HG02970 (cell line): ENCODE results near the gene SPATS2.

Source experiments
- ATAC-seq: cut with Tn5 transposase; IDR thresholded peaks from one replicate; pipeline ENCODE4 v1.9.1; 2021; ENCODE audit warnings: mild to moderate bottlenecking, moderate library complexity, moderate number of reproducible peaks; ENCODE audit not compliant: unreplicated experiment, low FRiP score

Gene SPATS2

GRCh38 chr12:49536526-49537071 lies 169.3 kb downstream of the SPATS2 start:
- ATAC-seq = no peak

DNA sequence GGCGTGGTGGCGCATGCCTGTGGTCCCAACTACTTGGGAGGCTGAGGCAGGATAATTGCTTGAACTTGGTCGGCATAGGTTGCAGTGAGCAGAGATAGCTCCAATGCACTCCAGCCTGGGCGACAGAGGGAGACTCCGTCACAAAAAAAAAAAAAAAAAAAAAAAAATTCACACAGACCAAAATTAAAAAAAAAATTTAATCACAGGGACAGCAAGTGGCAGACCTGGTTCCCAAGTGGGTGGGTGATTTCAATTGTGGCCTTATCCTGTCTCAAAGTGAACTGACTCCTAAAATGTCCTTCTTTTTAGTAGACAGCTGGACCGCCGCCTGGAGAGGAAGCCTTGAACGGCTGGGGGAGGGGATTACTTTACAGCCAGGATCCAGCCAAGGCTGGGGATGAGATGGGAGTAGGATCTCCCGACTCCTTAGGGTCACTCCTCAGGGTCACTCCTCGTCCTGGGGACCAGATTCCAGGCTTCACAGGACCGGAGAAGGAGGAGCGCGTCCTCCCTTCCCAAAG lies 170.0 kb downstream of the SPATS2 start:
- ATAC-seq = no peak

GRCh38 chr12:49537752-49538509 lies 170.7 kb downstream of the SPATS2 start:
- ATAC-seq = no peak

GRCh38 chr12:49538510-49539403 lies 171.5 kb downstream of the SPATS2 start, which contains the start of gene KCNH3:
Gene KCNH3, plus strand, starts transcription at chr12:49539030. Its CDS starts 387 bp downstream, at chr12:49539417.
- ATAC-seq = no peak

DNA sequence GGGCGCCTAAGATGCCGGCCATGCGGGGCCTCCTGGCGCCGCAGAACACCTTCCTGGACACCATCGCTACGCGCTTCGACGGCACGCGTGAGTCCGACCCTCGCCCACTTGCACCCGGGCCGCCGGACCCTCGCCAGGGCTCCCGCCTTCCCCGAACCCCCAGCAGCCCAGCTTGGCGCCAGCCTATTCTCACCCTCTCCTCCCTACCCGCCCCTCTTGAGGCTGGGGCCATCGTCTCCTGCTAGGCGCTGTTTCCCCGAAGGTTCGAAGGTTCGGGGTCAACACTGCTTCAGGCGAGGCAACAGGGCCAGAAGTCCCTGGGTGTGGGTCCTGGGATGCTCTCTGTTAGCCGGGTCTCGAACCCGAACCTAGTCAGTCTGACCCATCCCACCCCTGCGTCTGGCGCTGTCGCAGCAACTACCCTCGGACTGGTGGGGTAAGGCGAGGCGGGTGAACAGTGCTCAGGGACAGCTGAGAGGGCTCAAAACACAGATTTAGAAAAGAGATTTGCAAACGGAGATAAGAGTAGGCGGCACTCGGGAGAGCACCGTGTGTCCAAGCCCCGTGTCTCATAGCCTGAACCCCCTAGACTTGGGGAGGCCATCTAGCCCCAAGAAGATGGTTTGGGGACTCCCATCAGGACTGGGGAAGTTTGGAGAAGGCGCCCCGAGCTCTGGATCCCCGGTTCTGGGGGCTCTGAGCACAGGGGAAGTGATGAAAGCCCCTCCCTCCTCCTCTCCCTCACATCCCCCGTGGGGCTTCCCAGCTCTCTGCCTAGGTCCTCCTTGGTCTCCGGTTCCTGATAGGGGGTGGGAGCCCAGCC lies 172.4 kb downstream of the SPATS2 start:
- ATAC-seq = no peak

DNA sequence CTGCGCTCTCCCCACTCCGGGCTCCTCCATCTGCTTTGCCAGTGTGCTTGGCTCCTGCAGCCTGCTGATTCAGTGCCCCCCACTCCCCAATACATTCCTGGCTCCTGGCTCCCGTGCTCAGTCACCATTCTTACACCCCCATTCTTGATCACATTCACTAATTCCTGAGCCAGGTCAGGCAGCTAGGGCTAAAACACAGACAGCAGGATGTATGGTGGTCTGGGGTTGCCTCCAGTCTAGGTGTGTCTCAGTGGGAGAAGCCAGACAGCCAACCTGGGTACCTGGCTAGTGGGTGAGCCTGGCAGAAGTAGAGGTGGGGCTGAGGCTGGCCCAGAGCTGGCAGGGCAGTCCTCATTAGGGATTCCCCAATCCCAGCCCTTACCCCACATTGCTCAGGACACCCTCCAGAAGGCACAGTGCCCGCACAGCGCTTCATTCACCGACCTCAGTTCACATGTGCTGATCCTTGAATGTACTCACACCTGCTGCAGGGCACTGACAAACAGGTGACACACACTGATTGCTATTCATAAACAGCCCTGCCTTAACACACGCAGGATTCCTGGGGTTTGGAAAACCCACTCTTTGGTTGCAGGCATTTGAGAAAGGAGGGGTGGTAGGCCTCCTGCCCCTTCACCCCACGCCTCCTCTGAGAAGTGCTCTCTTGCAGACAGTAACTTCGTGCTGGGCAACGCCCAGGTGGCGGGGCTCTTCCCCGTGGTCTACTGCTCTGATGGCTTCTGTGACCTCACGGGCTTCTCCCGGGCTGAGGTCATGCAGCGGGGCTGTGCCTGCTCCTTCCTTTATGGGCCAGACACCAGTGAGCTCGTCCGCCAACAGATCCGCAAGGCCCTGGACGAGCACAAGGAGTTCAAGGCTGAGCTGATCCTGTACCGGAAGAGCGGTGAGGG lies 173.2 kb downstream of the SPATS2 start:
- no peak for ATAC-seq

DNA sequence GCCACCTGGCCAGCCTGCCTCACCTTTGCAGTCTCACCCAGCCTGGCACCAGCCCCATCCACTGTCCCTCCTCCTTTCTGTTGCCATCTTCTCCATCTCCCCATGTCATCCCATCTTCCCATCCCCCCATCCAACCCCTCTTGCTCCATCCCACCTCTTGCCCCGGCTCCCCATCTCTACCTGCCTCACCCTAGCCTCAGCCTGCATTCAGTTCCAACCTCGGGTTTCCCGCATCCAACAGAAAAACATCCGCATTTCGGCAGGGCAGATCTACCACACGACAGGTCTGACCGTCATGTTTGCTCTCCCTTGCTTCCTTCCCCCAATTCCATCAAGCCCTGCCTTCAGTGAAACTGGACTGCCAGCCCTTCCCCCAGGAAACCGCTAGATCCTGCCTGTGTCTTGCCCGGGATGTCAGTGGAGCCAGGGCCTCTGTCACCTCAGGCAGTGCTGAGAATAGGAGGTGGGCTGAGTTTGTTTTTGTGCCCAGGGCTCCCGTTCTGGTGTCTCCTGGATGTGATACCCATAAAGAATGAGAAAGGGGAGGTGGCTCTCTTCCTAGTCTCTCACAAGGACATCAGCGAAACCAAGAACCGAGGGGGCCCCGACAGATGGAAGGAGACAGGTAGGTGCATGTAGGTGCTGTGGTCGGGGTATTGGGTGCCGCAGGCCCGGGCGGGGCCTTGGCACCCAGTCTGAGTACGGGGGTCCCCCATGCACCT lies 174.0 kb downstream of the SPATS2 start:
- no peak for ATAC-seq

DNA sequence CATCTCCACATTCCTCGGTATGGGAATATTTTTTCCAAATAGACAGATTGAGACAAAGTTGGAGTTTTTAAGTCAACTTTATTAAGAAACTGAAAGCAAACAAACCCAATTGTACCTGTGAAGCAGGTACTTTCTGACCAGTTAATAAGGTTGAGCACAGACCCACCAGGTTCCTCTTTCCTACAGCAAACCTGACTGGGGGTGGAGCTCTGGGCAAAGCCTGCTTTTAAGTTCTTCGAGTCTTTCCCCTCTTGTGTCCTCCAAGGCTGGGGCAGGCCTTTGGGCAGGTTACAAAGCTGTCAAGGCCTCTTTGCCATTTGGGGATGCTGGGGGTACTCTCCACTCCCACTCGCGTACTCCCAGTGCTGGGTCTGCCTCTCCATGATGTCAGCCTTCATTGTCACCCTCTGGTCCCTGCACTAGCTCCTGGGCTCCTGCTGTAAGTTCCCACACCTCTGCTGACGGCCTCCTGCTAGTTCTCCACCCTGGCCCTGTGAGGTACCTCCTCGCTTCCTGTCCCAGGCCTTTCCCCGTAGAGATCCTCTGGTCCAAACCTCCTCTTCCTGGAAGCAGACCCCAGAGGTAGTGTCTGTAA lies 174.7 kb downstream of the SPATS2 start:
- no peak for ATAC-seq

- no peak for ATAC-seq
Measured at GRCh38 chr12:49542592-49543160, 175.4 kb downstream of the SPATS2 start.

GRCh38 chr12:49543221-49543913 lies 176.1 kb downstream of the SPATS2 start:
- no peak for ATAC-seq

GRCh38 chr12:49543914-49544815 lies 176.9 kb downstream of the SPATS2 start:
- no peak for ATAC-seq

GRCh38 chr12:49545815-49546214 lies 178.6 kb downstream of the SPATS2 start:
- no peak for ATAC-seq

DNA sequence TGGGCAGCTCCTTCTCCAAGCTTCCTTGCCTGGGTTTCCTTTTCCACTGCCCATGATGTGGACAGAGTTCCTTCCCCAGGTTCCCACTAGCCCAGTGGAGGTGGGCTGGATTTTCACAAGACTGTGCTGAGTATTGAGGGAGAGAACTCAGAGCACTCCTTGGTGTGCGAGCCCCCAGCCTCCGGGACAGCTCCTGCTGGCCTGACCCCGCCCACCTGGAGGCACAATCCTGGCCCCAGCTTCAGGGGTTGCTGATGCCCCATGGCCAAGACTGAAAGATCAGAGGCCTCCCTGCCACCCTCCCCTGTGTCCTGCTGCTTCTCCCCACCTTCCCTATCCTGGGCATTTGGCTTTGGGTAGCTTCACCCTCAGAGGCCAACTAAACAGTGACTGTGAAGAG lies 179.2 kb downstream of the SPATS2 start:
- ATAC-seq = no peak

GRCh38 chr12:49547090-49547690 lies 179.9 kb downstream of the SPATS2 start:
- no peak for ATAC-seq

GRCh38 chr12:49548481-49548821 lies 181.2 kb downstream of the SPATS2 start:
- ATAC-seq = no peak
